WTC11 (cell line): ENCODE results near the gene NR2E3. TPM values are rescaled to one million over a fixed set of nuclear protein-coding genes. Genes with fewer than 3 reads are reported as not detected.

Source experiments
- ATAC-seq: fragments of 200-7000 bp; cut with Tn5 transposase; 2 replicates; pipeline ENCODE4 v1.10.0; 2021; ENCODE audit warnings: mild to moderate bottlenecking, moderate library complexity
- CTCF ChIA-PET: fragments of 300-600 bp; sonication (Branson Sonifier 250); formaldehyde crosslinking; loops from one replicate; lab custom pipeline; 2021; ENCODE audit warnings: antibody characterized with exemption; lab: Charles Lee
- POLR2A ChIA-PET: fragments of 350-600 bp; sonication (Branson Sonifier 250); formaldehyde crosslinking; loops from one replicate; lab custom pipeline; 2021; ENCODE audit warnings: antibody characterized with exemption; lab: Charles Lee
- DNase-seq: peaks from one replicate; pipeline ENCODE4 v3.0.0; 2021; ENCODE audit warnings: low spot score
- H3K27ac Mint-ChIP-seq: 2 replicates; pipeline ENCODE4 v1.8.0; 2021; ENCODE audit warnings: mixed read lengths
- H3K27me3 Mint-ChIP-seq: 2 replicates; pipeline ENCODE4 v1.8.0; 2021; ENCODE audit warnings: low read depth, mild to moderate bottlenecking, moderate library complexity, mixed read lengths
- H3K36me3 Mint-ChIP-seq: 2 replicates; pipeline ENCODE4 v1.8.0; 2021; ENCODE audit warnings: mixed read lengths
- H3K4me1 Mint-ChIP-seq: 2 replicates; pipeline ENCODE4 v1.8.0; 2022; ENCODE audit warnings: mixed read lengths
- H3K4me3 Mint-ChIP-seq: 2 replicates; pipeline ENCODE4 v1.8.0; 2021; ENCODE audit warnings: mild to moderate bottlenecking, moderate library complexity, mixed read lengths
- H3K9me3 Mint-ChIP-seq: 2 replicates; pipeline ENCODE4 v1.8.0; 2021; ENCODE audit warnings: mixed read lengths
- CREM ChIP-seq: sonication (generic); formaldehyde crosslinking; IDR thresholded peaks from 2 replicates; pipeline ENCODE4 v1.8.1; 2022; ENCODE audit warnings: mild to moderate bottlenecking, missing genetic modification reagents, moderate library complexity
- CTCF ChIP-seq: fragments of 200-600 bp; IDR thresholded peaks from 2 replicates; pipeline ENCODE4 v1.8.0; 2022; ENCODE audit warnings: antibody characterized with exemption
- E2F4 ChIP-seq: sonication (generic); formaldehyde crosslinking; IDR thresholded peaks from 2 replicates; pipeline ENCODE4 v1.8.1; 2022; ENCODE audit warnings: low read depth, mild to moderate bottlenecking, moderate library complexity, missing genetic modification reagents, borderline replicate concordance
- ETV6 ChIP-seq: sonication (generic); formaldehyde crosslinking; IDR thresholded peaks from 2 replicates; pipeline ENCODE4 v1.8.1; 2022; ENCODE audit warnings: mild to moderate bottlenecking, missing genetic modification reagents
- GABPB1 ChIP-seq: sonication (generic); formaldehyde crosslinking; IDR thresholded peaks from 2 replicates; pipeline ENCODE4 v1.8.1; 2023; ENCODE audit warnings: mild to moderate bottlenecking, missing genetic modification reagents
- HMGA2 ChIP-seq: fragments of 250-450 bp; sonication (Bioruptor Pico); IDR thresholded peaks from 2 replicates; pipeline ENCODE4 v1.4.0; 2021; ENCODE audit warnings: mild to moderate bottlenecking, moderate library complexity
- JAZF1 ChIP-seq: fragments of 250-450 bp; sonication (Bioruptor Pico); IDR thresholded peaks from 2 replicates; pipeline ENCODE4 v1.9.0; 2021; ENCODE audit warnings: moderate library complexity, mild to moderate bottlenecking, inconsistent platforms
- MXD4 ChIP-seq: fragments of 250-450 bp; sonication (Bioruptor Pico); IDR thresholded peaks from 2 replicates; pipeline ENCODE4 v1.8.0; 2021; ENCODE audit warnings: mild to moderate bottlenecking, moderate library complexity, borderline replicate concordance
- NR2C2 ChIP-seq: sonication (generic); formaldehyde crosslinking; IDR thresholded peaks from 2 replicates; pipeline ENCODE4 v1.8.0; 2022; ENCODE audit warnings: mild to moderate bottlenecking, missing genetic modification reagents
- RELA ChIP-seq: sonication (generic); formaldehyde crosslinking; IDR thresholded peaks from 2 replicates; pipeline ENCODE4 v1.8.1; 2022; ENCODE audit warnings: missing genetic modification reagents, mild to moderate bottlenecking, borderline replicate concordance
- RORB ChIP-seq: fragments of 250-450 bp; sonication (Bioruptor Pico); IDR thresholded peaks from 2 replicates; pipeline ENCODE4 v1.9.0; 2021; ENCODE audit warnings: mild to moderate bottlenecking
- STAT6 ChIP-seq: sonication (generic); formaldehyde crosslinking; conservative IDR thresholded peaks from 2 replicates; pipeline ENCODE4 v1.8.1; 2023; ENCODE audit warnings: mild to moderate bottlenecking, low read depth, missing genetic modification reagents, moderate library complexity
- ZBTB43 ChIP-seq: sonication (generic); formaldehyde crosslinking; IDR thresholded peaks from 2 replicates; pipeline ENCODE4 v1.8.1; 2023; ENCODE audit warnings: mild to moderate bottlenecking, missing genetic modification reagents
- ZNF263 ChIP-seq: sonication (generic); formaldehyde crosslinking; IDR thresholded peaks from 2 replicates; pipeline ENCODE4 v1.8.1; 2022; ENCODE audit warnings: low read depth, mild to moderate bottlenecking, moderate library complexity, missing genetic modification reagents
- ZNF416 ChIP-seq: fragments of 250-450 bp; sonication (Bioruptor Pico); IDR thresholded peaks from 2 replicates; pipeline ENCODE4 v1.9.0; 2021; ENCODE audit warnings: mild to moderate bottlenecking, inconsistent platforms
- total RNA-seq: library from RNA; stranded (reverse); gene quantifications from 3 replicates; pipeline ENCODE4 v1.2.3, GENCODE V29; 2021
- TF ChIP-seq, protein P1 (sequence below): sonication (generic); formaldehyde crosslinking; IDR thresholded peaks from 2 replicates; pipeline ENCODE4 v1.8.1; 2022; ENCODE audit warnings: mild to moderate bottlenecking, missing genetic modification reagents, moderate library complexity, borderline replicate concordance
- TF ChIP-seq, protein P2 (sequence below): sonication (generic); formaldehyde crosslinking; IDR thresholded peaks from 2 replicates; pipeline ENCODE4 v1.8.1; 2022; ENCODE audit warnings: low read depth, missing genetic modification reagents, borderline replicate concordance
- TF ChIP-seq, protein P3 (sequence below): sonication (generic); formaldehyde crosslinking; IDR thresholded peaks from 2 replicates; pipeline ENCODE4 v1.8.1; 2023; ENCODE audit warnings: mild to moderate bottlenecking, missing genetic modification reagents, moderate library complexity
- TF ChIP-seq, protein P4 (sequence below): sonication (generic); formaldehyde crosslinking; IDR thresholded peaks from 2 replicates; pipeline ENCODE4 v1.8.1; 2023; ENCODE audit warnings: mild to moderate bottlenecking, missing genetic modification reagents, borderline replicate concordance

The NR2E3 gene
- total RNA-seq, 1 experiment from 2014 or later = 1.4 TPM

DNA sequence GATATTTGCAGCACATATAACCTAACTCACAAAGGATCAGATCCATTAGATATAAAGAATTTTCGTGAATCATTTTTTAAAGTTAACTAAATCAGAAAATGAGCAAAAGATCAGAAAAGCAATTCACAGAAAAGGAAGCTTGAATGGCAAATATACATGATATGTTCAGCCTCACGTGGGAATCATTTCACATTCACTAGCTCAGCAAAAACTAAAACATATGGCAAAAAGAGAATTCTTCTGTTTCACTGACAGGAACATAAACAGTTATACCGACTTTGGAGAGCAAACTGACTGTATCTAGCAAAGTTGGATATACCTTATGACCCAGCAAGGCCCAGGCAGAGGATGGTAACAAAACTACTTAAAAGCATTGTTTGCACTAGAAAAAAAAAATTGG, 34.0 kb upstream of the NR2E3 start (continued):
- TF ChIP-seq CTCF (no peak), RELA (CRISPR knock-in tag) (no peak), MXD4 (CRISPR knock-in tag) (no peak), HMGA2 (CRISPR knock-in tag) (no peak), ZNF416 (CRISPR knock-in tag) (no peak)
- TF ChIP-seq, protein P1, sequence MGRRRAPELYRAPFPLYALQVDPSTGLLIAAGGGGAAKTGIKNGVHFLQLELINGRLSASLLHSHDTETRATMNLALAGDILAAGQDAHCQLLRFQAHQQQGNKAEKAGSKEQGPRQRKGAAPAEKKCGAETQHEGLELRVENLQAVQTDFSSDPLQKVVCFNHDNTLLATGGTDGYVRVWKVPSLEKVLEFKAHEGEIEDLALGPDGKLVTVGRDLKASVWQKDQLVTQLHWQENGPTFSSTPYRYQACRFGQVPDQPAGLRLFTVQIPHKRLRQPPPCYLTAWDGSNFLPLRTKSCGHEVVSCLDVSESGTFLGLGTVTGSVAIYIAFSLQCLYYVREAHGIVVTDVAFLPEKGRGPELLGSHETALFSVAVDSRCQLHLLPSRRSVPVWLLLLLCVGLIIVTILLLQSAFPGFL (CRISPR knock-in tag) = no peak

- CTCF ChIA-PET = interaction anchor here (0.9 kb wide), 1 partner anchor 33 kb away, joined by 3 read pairs; no protein-coding TSS in a partner anchor
- ATAC-seq (no peak), DNase-seq (no peak)
- no peaks in the 10 kb centered on the region for H3K27me3 Mint-ChIP-seq
- peaks cover 9% of the 10 kb centered on the region for H3K4me1 Mint-ChIP-seq
- H3K27ac Mint-ChIP-seq = no peak overlapping the region
- H3K9me3 Mint-ChIP-seq = no peaks in the 10 kb centered on the region
- no peaks in the 10 kb centered on the region for H3K36me3 Mint-ChIP-seq
- POLR2A ChIA-PET = no interaction called here
- no peak overlapping the region for H3K4me3 Mint-ChIP-seq
- no peak for TF ChIP-seq NR2C2 (CRISPR knock-in tag)
- TF ChIP-seq ZBTB43 (CRISPR knock-in tag) = no peak
- no peak for TF ChIP-seq CREM (CRISPR knock-in tag)
- no peak for TF ChIP-seq RORB (CRISPR knock-in tag)
- TF ChIP-seq, protein P2, sequence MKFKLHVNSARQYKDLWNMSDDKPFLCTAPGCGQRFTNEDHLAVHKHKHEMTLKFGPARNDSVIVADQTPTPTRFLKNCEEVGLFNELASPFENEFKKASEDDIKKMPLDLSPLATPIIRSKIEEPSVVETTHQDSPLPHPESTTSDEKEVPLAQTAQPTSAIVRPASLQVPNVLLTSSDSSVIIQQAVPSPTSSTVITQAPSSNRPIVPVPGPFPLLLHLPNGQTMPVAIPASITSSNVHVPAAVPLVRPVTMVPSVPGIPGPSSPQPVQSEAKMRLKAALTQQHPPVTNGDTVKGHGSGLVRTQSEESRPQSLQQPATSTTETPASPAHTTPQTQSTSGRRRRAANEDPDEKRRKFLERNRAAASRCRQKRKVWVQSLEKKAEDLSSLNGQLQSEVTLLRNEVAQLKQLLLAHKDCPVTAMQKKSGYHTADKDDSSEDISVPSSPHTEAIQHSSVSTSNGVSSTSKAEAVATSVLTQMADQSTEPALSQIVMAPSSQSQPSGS (CRISPR knock-in tag) = no peak
- TF ChIP-seq STAT6 (CRISPR knock-in tag) = no peak
- no peak for TF ChIP-seq ETV6 (CRISPR knock-in tag)
- no peak for TF ChIP-seq E2F4 (CRISPR knock-in tag)
- TF ChIP-seq, protein P3, sequence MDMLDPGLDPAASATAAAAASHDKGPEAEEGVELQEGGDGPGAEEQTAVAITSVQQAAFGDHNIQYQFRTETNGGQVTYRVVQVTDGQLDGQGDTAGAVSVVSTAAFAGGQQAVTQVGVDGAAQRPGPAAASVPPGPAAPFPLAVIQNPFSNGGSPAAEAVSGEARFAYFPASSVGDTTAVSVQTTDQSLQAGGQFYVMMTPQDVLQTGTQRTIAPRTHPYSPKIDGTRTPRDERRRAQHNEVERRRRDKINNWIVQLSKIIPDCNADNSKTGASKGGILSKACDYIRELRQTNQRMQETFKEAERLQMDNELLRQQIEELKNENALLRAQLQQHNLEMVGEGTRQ = no peak
- TF ChIP-seq, protein P4, sequence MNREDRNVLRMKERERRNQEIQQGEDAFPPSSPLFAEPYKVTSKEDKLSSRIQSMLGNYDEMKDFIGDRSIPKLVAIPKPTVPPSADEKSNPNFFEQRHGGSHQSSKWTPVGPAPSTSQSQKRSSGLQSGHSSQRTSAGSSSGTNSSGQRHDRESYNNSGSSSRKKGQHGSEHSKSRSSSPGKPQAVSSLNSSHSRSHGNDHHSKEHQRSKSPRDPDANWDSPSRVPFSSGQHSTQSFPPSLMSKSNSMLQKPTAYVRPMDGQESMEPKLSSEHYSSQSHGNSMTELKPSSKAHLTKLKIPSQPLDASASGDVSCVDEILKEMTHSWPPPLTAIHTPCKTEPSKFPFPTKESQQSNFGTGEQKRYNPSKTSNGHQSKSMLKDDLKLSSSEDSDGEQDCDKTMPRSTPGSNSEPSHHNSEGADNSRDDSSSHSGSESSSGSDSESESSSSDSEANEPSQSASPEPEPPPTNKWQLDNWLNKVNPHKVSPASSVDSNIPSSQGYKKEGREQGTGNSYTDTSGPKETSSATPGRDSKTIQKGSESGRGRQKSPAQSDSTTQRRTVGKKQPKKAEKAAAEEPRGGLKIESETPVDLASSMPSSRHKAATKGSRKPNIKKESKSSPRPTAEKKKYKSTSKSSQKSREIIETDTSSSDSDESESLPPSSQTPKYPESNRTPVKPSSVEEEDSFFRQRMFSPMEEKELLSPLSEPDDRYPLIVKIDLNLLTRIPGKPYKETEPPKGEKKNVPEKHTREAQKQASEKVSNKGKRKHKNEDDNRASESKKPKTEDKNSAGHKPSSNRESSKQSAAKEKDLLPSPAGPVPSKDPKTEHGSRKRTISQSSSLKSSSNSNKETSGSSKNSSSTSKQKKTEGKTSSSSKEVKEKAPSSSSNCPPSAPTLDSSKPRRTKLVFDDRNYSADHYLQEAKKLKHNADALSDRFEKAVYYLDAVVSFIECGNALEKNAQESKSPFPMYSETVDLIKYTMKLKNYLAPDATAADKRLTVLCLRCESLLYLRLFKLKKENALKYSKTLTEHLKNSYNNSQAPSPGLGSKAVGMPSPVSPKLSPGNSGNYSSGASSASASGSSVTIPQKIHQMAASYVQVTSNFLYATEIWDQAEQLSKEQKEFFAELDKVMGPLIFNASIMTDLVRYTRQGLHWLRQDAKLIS (CRISPR knock-in tag) = no peak
- TF ChIP-seq ZNF263 (CRISPR knock-in tag) = no peak
- TF ChIP-seq GABPB1 (CRISPR knock-in tag) = no peak
- TF ChIP-seq JAZF1 (CRISPR knock-in tag) = no peak
Measured at GRCh38 chr15:71777216-71777943, 33.0 kb upstream of the NR2E3 start.
